RWPE2 (cell line): ENCODE results near the gene RPL38.

Experiments used
- ATAC-seq: fragments of 200-7000 bp; cut with Tn5 transposase; 3 replicates; pipeline ENCODE4 v1.9.1; 2021; ENCODE audit warnings: low read depth
- DNase-seq: peaks from one replicate; pipeline ENCODE4 v3.0.0-alpha.2; 2020; ENCODE audit warnings: low spot score
- H3K27ac ChIP-seq: fragments of 450-650 bp; 2 replicates; pipeline ENCODE4 v1.5.1; 2017; ENCODE audit warnings: mild to moderate bottlenecking; ENCODE audit not compliant: poor library complexity, severe bottlenecking
- H3K27me3 ChIP-seq: fragments of 250-450 bp; sonication (Bioruptor Pico); 2 replicates; pipeline ENCODE4 v1.5.1; 2021; ENCODE audit warnings: mild to moderate bottlenecking, moderate library complexity; ENCODE audit not compliant: insufficient read depth, poor library complexity, severe bottlenecking
- H3K36me3 ChIP-seq: fragments of 250-450 bp; sonication (Bioruptor Pico); 2 replicates; pipeline ENCODE4 v1.5.1; 2020; ENCODE audit warnings: low read depth, mild to moderate bottlenecking, moderate library complexity
- H3K4me1 ChIP-seq: fragments of 250-450 bp; sonication (Bioruptor Pico); 2 replicates; pipeline ENCODE4 v1.5.1; 2021; ENCODE audit warnings: mild to moderate bottlenecking, moderate library complexity; ENCODE audit not compliant: insufficient read depth, poor library complexity, severe bottlenecking
- H3K4me3 ChIP-seq: fragments of 250-450 bp; sonication (Bioruptor Pico); 2 replicates; pipeline ENCODE4 v1.5.1; 2021; ENCODE audit warnings: mild to moderate bottlenecking, moderate library complexity; ENCODE audit not compliant: severe bottlenecking
- H3K9me3 ChIP-seq: fragments of 250-450 bp; sonication (Bioruptor Pico); 2 replicates; pipeline ENCODE4 v1.5.1; 2021; ENCODE audit warnings: mild to moderate bottlenecking, moderate library complexity; ENCODE audit not compliant: severe bottlenecking
- TF ChIP-seq, protein P1 (sequence below): fragments of 450-650 bp; IDR thresholded peaks from one replicate; pipeline ENCODE4 v1.5.1; 2017; ENCODE audit warnings: mild to moderate bottlenecking, moderate library complexity; ENCODE audit not compliant: poor library complexity, severe bottlenecking

The RPL38 gene

DNA sequence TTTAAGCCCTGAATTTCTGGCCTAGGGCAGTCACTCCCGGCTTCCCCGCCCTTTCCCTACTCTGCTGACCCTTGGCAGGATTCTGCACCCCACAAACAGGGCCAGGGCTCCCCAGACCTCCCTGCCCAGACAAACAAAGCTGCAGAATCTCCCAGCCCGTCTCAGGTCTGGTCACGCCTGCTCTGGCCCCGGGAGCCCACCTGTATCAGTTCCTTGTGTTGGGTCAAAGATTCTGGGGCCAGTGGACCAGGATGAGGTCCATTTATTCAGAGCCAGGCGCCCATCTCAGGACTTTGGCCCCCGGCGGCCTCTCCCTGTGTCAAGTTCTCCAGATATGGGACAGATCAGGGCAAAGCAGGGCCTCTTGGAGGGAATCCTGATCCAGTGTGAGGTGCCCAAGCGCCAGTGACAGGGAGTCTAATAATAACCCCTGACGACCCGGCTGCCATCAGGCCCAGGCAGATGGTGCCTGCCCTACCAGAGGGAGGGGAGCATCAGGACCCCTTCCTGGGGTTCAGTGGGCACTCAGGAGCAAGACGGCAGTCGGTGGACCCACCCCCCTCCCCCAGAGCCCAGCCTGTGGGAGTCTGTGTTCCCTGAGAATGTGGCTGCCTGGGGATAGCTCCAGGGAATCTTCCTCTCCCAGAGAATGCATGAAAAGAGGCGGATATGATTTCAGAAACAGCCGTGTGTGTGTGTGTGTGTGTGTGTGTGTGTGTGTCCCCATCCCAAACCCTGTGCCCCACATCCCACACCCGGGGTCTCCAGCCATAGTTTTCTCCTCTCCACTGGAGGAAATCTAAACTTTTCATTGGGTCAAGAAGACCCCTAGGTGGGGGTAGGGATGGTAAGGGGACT is 11.2 kb downstream of the RPL38 start:
- Histone ChIP-seq H3K27ac (no peak overlapping the region), H3K4me1 (peaks cover 16% of the 10 kb centered on the region), H3K4me3 (no peak overlapping the region), H3K36me3 (peaks cover 13% of the 10 kb centered on the region), H3K27me3 (no peaks in the 10 kb centered on the region), H3K9me3 (no peaks in the 10 kb centered on the region)
- no peak for ATAC-seq
- DNase-seq: no peak
- TF ChIP-seq, protein P1, sequence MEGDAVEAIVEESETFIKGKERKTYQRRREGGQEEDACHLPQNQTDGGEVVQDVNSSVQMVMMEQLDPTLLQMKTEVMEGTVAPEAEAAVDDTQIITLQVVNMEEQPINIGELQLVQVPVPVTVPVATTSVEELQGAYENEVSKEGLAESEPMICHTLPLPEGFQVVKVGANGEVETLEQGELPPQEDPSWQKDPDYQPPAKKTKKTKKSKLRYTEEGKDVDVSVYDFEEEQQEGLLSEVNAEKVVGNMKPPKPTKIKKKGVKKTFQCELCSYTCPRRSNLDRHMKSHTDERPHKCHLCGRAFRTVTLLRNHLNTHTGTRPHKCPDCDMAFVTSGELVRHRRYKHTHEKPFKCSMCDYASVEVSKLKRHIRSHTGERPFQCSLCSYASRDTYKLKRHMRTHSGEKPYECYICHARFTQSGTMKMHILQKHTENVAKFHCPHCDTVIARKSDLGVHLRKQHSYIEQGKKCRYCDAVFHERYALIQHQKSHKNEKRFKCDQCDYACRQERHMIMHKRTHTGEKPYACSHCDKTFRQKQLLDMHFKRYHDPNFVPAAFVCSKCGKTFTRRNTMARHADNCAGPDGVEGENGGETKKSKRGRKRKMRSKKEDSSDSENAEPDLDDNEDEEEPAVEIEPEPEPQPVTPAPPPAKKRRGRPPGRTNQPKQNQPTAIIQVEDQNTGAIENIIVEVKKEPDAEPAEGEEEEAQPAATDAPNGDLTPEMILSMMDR: no peak

DNA sequence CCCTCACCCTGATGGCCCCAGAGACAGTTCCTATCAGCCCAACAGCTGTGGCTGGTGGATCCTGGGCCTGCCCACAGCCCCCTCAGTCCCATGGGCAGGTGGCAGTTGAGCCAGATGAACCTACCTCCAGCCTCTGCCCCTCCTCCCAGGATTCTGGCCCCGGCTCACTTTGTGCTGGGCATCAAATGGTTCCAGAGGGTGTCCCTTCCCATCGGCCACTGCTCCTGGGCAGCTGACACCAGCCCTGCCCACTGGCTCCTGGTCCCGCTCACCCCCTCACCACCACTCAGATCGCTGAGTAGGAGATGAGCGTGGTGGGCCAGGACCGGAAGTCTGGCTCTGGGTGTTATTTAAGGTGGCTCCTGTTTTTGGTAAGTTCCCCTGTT is 11.9 kb downstream of the RPL38 start:
- ATAC-seq: no peak
- TF ChIP-seq, protein P1: no peak
- Histone ChIP-seq H3K27me3 (no peaks in the 10 kb centered on the region), H3K4me3 (no peak overlapping the region), H3K36me3 (peaks cover 7% of the 10 kb centered on the region), H3K9me3 (no peaks in the 10 kb centered on the region), H3K27ac (no peak overlapping the region), H3K4me1 (peaks cover 16% of the 10 kb centered on the region)
- no peak for DNase-seq

DNA sequence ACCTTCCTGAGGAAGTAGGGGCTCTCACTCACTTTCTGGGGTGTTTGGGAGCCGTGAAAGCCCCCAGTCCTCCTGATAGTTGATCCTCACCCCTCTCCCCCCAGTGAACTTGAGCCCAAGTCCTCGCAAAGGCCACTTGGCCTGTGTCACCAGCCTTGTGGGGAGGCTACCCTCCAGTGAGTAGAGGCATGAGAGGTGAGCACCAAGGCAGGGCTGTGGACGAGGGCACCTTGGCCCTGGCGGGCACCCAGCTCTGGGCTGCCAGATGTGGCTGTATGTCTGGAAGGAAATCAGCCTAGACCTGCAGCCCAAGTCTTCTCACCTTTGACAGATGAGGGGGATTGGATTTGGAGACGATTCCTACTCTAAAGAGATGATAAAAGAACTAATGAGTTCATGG is 13.0 kb downstream of the RPL38 start:
- no peaks in the 10 kb centered on the region for H3K36me3 ChIP-seq
- ATAC-seq (no peak), DNase-seq (no peak)
- no peaks in the 10 kb centered on the region for H3K9me3 ChIP-seq
- no peak overlapping the region for H3K4me3 ChIP-seq
- TF ChIP-seq, protein P1: no peak
- peaks cover 12% of the 10 kb centered on the region for H3K4me1 ChIP-seq
- H3K27ac ChIP-seq: no peak overlapping the region
- H3K27me3 ChIP-seq: no peaks in the 10 kb centered on the region

DNA sequence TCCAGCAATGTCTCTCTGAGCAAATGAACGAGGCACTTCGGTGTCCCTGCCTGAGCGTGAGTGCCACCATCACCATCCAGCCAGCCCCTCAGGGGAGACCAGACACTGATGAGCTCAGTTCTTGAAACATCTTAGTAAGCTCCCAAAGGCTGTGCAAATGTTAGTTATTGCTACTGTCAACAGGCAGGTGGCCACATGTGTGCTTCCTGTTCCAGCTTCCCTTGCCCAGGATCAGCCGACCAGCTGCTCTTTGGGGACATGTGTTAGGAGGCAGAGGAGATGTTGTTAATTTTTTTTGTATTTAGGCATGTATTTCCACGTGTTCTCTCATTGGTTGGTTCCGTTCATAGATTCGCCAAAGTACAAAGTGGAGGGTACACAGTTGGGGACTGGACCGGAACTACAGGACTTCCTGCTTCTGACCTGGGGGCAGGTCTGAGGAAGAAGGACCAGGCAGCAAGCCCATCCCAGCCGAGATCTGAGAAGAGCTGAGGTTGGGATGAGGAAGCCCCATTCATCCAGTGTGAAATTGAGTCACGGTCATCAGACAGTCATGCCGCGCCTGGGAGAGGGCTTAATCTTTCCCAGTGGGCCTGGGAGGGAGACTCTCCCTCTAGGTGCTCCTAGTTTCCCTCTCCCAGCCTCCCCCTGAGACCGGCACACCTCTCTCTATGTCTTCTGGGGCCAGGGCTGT is 13.7 kb downstream of the RPL38 start:
- H3K27me3 ChIP-seq: no peaks in the 10 kb centered on the region
- DNase-seq (no peak), ATAC-seq (no peak)
- TF ChIP-seq, protein P1: no peak
- no peak overlapping the region for H3K4me3 ChIP-seq
- H3K27ac ChIP-seq: no peak overlapping the region
- no peaks in the 10 kb centered on the region for H3K9me3 ChIP-seq
- peaks cover 8% of the 10 kb centered on the region for H3K4me1 ChIP-seq
- no peaks in the 10 kb centered on the region for H3K36me3 ChIP-seq
